Cardiac muscle cell (in vitro differentiated cells and primary cell): ENCODE data around the gene PRPS1. TPM values are rescaled to one million over a fixed set of nuclear protein-coding genes. Genes with fewer than 3 reads are reported as not detected.
"Not testable (repeated sequence)": the region's sequence is repeated elsewhere in the genome, so short reads cannot be mapped to it uniquely, and the experiment has no call there.

Experiments
- DNase-seq, 2 donors: peaks; one replicate each; pipeline versions ENCODE4 v3.0.0 to v3.0.0-alpha.2; 2010 to 2017; ENCODE audit warnings: low read depth in 1 of 2, low spot score in 1 of 2
- H3K27ac ChIP-seq: fragments of 200-600 bp; sonication (generic); 2 replicates; pipeline ENCODE4 v1.5.1; 2016
- H3K27me3 ChIP-seq: fragments of 200-600 bp; sonication (generic); 2 replicates; pipeline ENCODE4 v1.6.0; 2016; ENCODE audit warnings: control low read depth
- H3K36me3 ChIP-seq: fragments of 200-600 bp; sonication (generic); 2 replicates; pipeline ENCODE4 v1.5.1; 2016; ENCODE audit warnings: control low read depth
- H3K4me1 ChIP-seq: fragments of 200-600 bp; sonication (generic); 2 replicates; pipeline ENCODE4 v1.8.1; 2017; ENCODE audit warnings: low read depth, mild to moderate bottlenecking, mixed run types
- H3K4me3 ChIP-seq: fragments of 200-600 bp; sonication (generic); 2 replicates; pipeline ENCODE4 v1.5.1; 2016; ENCODE audit warnings: mild to moderate bottlenecking
- H3K9me3 ChIP-seq: fragments of 200-600 bp; sonication (generic); 2 replicates; pipeline ENCODE4 v1.5.1; 2017; ENCODE audit warnings: low read depth, mild to moderate bottlenecking, control low read depth
- polyA plus RNA-seq: library from polyadenylated mRNA; unstranded; fragments of >200 nt; fragmentation: Nextera tagmentation; extraction: Ambion mirVana; gene quantifications from 2 replicates; pipeline ENCODE4 v1.2.1, GENCODE V29; 2016
- total RNA-seq: library from RNA; depleted of rRNA; stranded (reverse); fragments of >200 nt; gene quantifications from 2 replicates; pipeline ENCODE4 v1.2.3, GENCODE V29; 2016
- TF ChIP-seq, protein P1 (sequence below): IDR thresholded peaks from 2 replicates; pipeline ENCODE4 v1.5.1; 2012; ENCODE audit warnings: low read depth, mild to moderate bottlenecking, low read length

Gene PRPS1
- total and polyA plus RNA-seq, 2 experiments from 2014 or later, result 75.4 to 78.7 TPM

GRCh38 chrX:107602694-107603239 is 25.5 kb upstream of the PRPS1 start:
- H3K4me3 ChIP-seq, result no peak overlapping the region
- H3K27me3 ChIP-seq, result no peaks in the 10 kb centered on the region
- H3K27ac ChIP-seq, result no peak overlapping the region
- DNase-seq, result peak in 1 of 2 donors; percentile 17
- H3K4me1 ChIP-seq, result peaks cover 14% of the 10 kb centered on the region
- no peaks in the 10 kb centered on the region for H3K36me3 ChIP-seq
- no peaks in the 10 kb centered on the region for H3K9me3 ChIP-seq
- TF ChIP-seq, protein P1, sequence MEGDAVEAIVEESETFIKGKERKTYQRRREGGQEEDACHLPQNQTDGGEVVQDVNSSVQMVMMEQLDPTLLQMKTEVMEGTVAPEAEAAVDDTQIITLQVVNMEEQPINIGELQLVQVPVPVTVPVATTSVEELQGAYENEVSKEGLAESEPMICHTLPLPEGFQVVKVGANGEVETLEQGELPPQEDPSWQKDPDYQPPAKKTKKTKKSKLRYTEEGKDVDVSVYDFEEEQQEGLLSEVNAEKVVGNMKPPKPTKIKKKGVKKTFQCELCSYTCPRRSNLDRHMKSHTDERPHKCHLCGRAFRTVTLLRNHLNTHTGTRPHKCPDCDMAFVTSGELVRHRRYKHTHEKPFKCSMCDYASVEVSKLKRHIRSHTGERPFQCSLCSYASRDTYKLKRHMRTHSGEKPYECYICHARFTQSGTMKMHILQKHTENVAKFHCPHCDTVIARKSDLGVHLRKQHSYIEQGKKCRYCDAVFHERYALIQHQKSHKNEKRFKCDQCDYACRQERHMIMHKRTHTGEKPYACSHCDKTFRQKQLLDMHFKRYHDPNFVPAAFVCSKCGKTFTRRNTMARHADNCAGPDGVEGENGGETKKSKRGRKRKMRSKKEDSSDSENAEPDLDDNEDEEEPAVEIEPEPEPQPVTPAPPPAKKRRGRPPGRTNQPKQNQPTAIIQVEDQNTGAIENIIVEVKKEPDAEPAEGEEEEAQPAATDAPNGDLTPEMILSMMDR, result no peak

- TF ChIP-seq, protein P1, result no peak
- H3K4me1 ChIP-seq, result peaks cover 14% of the 10 kb centered on the region
- H3K9me3 ChIP-seq, result no peaks in the 10 kb centered on the region
- H3K36me3 ChIP-seq, result no peaks in the 10 kb centered on the region
- H3K27me3 ChIP-seq, result no peaks in the 10 kb centered on the region
- H3K4me3 ChIP-seq, result no peak overlapping the region
- peak overlapping the region; percentile 23 for H3K27ac ChIP-seq
- peak in 1 of 2 donors; percentile 39 for DNase-seq
Measured at GRCh38 chrX:107603429-107604159, 24.7 kb upstream of the PRPS1 start.

DNA sequence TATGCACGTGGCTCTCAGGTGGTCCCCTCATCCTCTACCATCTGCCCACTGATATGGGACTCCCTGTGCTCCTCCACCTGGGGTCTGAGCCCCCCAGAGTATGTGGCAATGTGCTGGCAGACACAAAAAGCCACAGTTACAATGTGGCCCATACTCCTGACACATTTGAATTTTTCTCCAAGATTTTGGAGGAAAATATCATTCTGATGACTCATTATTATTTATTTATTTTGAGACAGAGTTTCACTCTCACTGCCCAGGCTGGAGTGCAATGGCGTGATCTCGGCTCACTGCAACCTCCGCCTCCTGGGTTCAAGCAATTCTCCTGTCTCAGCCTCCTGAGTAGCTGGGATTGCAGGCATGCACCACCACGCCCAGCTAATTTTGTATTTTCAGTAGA is 19.2 kb upstream of the PRPS1 start:
- DNase-seq, H3K4me3 ChIP-seq, H3K27me3 ChIP-seq, H3K27ac ChIP-seq, H3K4me1 ChIP-seq, H3K9me3 ChIP-seq, H3K36me3 ChIP-seq: not testable (repeated sequence)

GRCh38 chrX:107610667-107611066 is 17.6 kb upstream of the PRPS1 start:
- H3K27ac ChIP-seq, result no peak overlapping the region
- no peak for DNase-seq
- TF ChIP-seq, protein P1, result no peak
- H3K27me3 ChIP-seq, result no peaks in the 10 kb centered on the region
- H3K9me3 ChIP-seq, result no peaks in the 10 kb centered on the region
- no peaks in the 10 kb centered on the region for H3K36me3 ChIP-seq
- H3K4me1 ChIP-seq, result no peaks in the 10 kb centered on the region
- no peak overlapping the region for H3K4me3 ChIP-seq

DNA sequence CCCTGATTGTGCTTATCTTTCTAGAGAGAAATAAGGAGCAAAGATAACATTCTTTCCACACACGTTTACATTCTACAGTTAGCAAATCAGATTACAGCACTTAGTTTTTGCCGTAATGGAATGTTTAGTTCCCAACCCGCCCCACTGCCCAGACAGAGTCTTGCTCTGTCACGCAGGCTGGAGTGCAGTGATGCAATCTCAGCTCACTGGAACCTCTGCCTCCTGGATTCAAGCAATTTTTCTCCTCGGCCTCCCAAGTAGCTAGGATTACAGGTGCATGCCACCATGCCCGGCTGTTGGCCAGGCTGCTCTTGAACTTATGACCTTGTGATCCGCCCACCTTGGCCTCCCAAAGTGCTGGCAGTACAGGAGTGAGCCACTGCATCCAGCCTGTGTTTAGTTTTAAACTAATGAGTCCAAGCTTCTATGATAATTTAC is 8.4 kb upstream of the PRPS1 start:
- Histone ChIP-seq H3K27me3 (no peaks in the 10 kb centered on the region), H3K4me3 (no peak overlapping the region), H3K4me1 (no peaks in the 10 kb centered on the region), H3K36me3 (no peaks in the 10 kb centered on the region), H3K27ac (no peak overlapping the region), H3K9me3 (no peaks in the 10 kb centered on the region)
- DNase-seq, result peak in 1 of 2 donors; percentile 43
- TF ChIP-seq, protein P1, result no peak

DNA sequence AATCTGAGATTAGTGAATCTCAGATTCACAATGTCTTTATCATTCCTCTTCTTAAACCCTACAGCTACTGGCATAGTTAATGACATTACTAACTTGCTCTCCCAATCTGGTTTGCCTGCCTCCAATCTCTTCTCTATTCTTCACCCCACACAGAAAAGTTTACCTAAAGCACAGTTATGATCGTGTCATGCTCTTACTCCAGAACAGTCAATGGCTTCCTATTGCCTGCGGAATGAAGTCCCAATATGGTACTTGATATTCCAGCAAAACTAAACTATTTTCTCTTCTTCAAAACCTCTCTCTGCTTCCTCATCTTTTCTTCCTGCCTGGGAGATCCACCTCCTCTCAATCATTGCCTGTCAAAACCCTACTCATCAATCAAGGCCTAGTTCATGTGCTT is 3.4 kb upstream of the PRPS1 start:
- H3K4me1 ChIP-seq, result peaks cover 7% of the 10 kb centered on the region
- no peaks in the 10 kb centered on the region for H3K36me3 ChIP-seq
- no peaks in the 10 kb centered on the region for H3K9me3 ChIP-seq
- H3K27me3 ChIP-seq, result no peaks in the 10 kb centered on the region
- H3K4me3 ChIP-seq, result no peak overlapping the region
- no peak for DNase-seq
- TF ChIP-seq, protein P1, result no peak
- H3K27ac ChIP-seq, result no peak overlapping the region
